HCT116 (cell line): ENCODE measurements around the gene TAF8. TPM values are rescaled to one million over a fixed set of nuclear protein-coding genes. Genes with fewer than 3 reads are reported as not detected.

Experiments used
- ATAC-seq: fragments of 200-7000 bp; cut with Tn5 transposase; 2 replicates; pipeline ENCODE4 v1.9.1; 2020; ENCODE audit warnings: mild to moderate bottlenecking, moderate library complexity
- BruUV-seq: library from RNA; stranded (reverse); fragments of 400-500 nt; replicated peaks from 2 replicates; lab custom pipeline; 2021; lab: Mats Ljungman, UMichigan
- CTCF ChIA-PET: fragments of 300-600 bp; sonication (Branson Sonifier 250); formaldehyde crosslinking; loops from one replicate; lab custom pipeline; 2021; ENCODE audit warnings: antibody characterized with exemption; lab: Charles Lee
- POLR2A ChIA-PET: fragments of 300-600, 350-600 bp; sonication (Branson Sonifier 250); formaldehyde crosslinking; loops from one replicate; lab custom pipeline; 2021; ENCODE audit warnings: antibody characterized with exemption; lab: Charles Lee
- RAD21 ChIA-PET, 2 experiments: fragments of 300-600 bp; sonication (Branson Sonifier 250); formaldehyde crosslinking; loops; one replicate each; lab custom pipeline; 2023; ENCODE audit warnings: low total read pairs in 2 of 2; ENCODE audit not compliant: uncharacterized antibody in 2 of 2, unreplicated experiment in 2 of 2, low non-redundant PET in 1 of 2; lab: Charles Lee
- DNase-seq: peaks from one replicate; pipeline ENCODE4 v3.0.0-alpha.2; 2010; ENCODE audit warnings: low read depth, low spot score
- H2AFZ ChIP-seq: fragments of 200-600 bp; shearing (Covaris generic), sonication (generic); 2 replicates; pipeline ENCODE4 v1.6.1; 2017; ENCODE audit warnings: low read depth, mixed run types, mixed read lengths, antibody characterized with exemption, low read length; ENCODE audit not compliant: poor library complexity, severe bottlenecking
- H3K27ac ChIP-seq: 2 replicates; pipeline ENCODE4 v1.5.1; 2012; ENCODE audit warnings: low read depth, low read length
- H3K27me3 ChIP-seq: fragments of 200-600 bp; sonication (generic); 2 replicates; pipeline ENCODE4 v1.6.1; 2016; ENCODE audit warnings: mixed run types, low read length, mixed read lengths; ENCODE audit not compliant: insufficient read depth
- H3K36me3 ChIP-seq, 2 experiments: fragments of 200-500 bp in 1 of 2; fragments of 200-600 bp in 1 of 2; sonication (Bioruptor generic) in 1 of 2; sonication (generic) in 1 of 2; 2 replicates each; pipeline versions ENCODE4 v1.5.1 to v1.6.1; 2014 to 2016; ENCODE audit warnings: low read length in 2 of 2, inconsistent platforms in 1 of 2, mixed read lengths in 1 of 2, mixed run types in 1 of 2; ENCODE audit not compliant: insufficient read depth in 2 of 2, control insufficient read depth in 1 of 2
- H3K4me1 ChIP-seq, 2 experiments: fragments of 200-600 bp in 1 of 2; sonication (generic) in 1 of 2; 2 replicates each; pipeline versions ENCODE4 v1.5.1 to v1.6.1; 2012 to 2017; ENCODE audit warnings: low read length in 2 of 2, inconsistent platforms in 1 of 2, mild to moderate bottlenecking in 1 of 2, mixed read lengths in 1 of 2, mixed run types in 1 of 2, moderate library complexity in 1 of 2; ENCODE audit not compliant: insufficient read depth in 2 of 2, control insufficient read depth in 1 of 2
- H3K4me2 ChIP-seq: fragments of 200-600 bp; sonication (generic); 2 replicates; pipeline ENCODE4 v1.6.1; 2017; ENCODE audit warnings: mixed run types, low read length, mixed read lengths
- H3K4me3 ChIP-seq, 2 experiments: fragments of 200-600 bp in 1 of 2; sonication (generic) in 1 of 2; replicated peaks in 1 of 2; 2 replicates each; pipeline ENCODE4 v1.5.1; 2011 to 2016; ENCODE audit warnings: low read length in 2 of 2, control low read depth in 1 of 2, low read depth in 1 of 2, mild to moderate bottlenecking in 1 of 2, mixed read lengths in 1 of 2, mixed run types in 1 of 2
- H3K79me2 ChIP-seq: fragments of 200-600 bp; sonication (generic); 2 replicates; pipeline ENCODE4 v1.6.1; 2017; ENCODE audit warnings: mild to moderate bottlenecking, mixed run types, low read length, moderate library complexity, mixed read lengths; ENCODE audit not compliant: insufficient read depth
- H3K9ac ChIP-seq: fragments of 200-600 bp; sonication (generic); 2 replicates; pipeline ENCODE4 v1.6.1; 2016; ENCODE audit warnings: low read length, mixed read lengths
- H3K9me2 ChIP-seq: fragments of 200-600 bp; sonication (generic), shearing (Covaris generic); 2 replicates; pipeline ENCODE4 v1.6.1; 2017; ENCODE audit warnings: mixed run types, mild to moderate bottlenecking, moderate library complexity; ENCODE audit not compliant: insufficient read depth
- H3K9me3 ChIP-seq, 2 experiments: fragments of 200-500 bp in 1 of 2; fragments of 200-600 bp in 1 of 2; sonication (Bioruptor generic) in 1 of 2; sonication (generic) in 1 of 2; 2 replicates each; pipeline ENCODE4 v1.6.1; 2014 to 2017; ENCODE audit warnings: low read length in 2 of 2, mixed read lengths in 2 of 2, inconsistent platforms in 1 of 2, low read depth in 1 of 2, mild to moderate bottlenecking in 1 of 2, mixed run types in 1 of 2, moderate library complexity in 1 of 2; ENCODE audit not compliant: control insufficient read depth in 1 of 2, insufficient read depth in 1 of 2
- H4K20me1 ChIP-seq: fragments of 200-600 bp; sonication (generic), shearing (Covaris generic); 2 replicates; pipeline ENCODE4 v1.6.1; 2017; ENCODE audit warnings: mixed run types, mild to moderate bottlenecking, moderate library complexity; ENCODE audit not compliant: insufficient read depth
- POLR2AphosphoS5 ChIP-seq: IDR thresholded peaks from 2 replicates; pipeline ENCODE4 v1.6.1; 2011; ENCODE audit warnings: mild to moderate bottlenecking, low read depth, low read length, moderate library complexity
- RAD21 ChIP-seq: IDR thresholded peaks from 2 replicates; pipeline ENCODE4 v1.6.1; 2012; ENCODE audit warnings: low read depth, mild to moderate bottlenecking
- SIN3A ChIP-seq: IDR thresholded peaks from 2 replicates; pipeline ENCODE4 v1.6.1; 2012; ENCODE audit warnings: low read depth
- intact Hi-C: fragments of 100-400 bp; cut with micrococcal nuclease; formaldehyde crosslinking; loops from 2 replicates; pipeline ENCODE4 v1.10.0; 2022
- total RNA-seq: library from RNA; stranded (reverse); gene quantifications from one replicate; pipeline ENCODE4 v1.2.1, GENCODE V29; 2021; ENCODE audit not compliant: unreplicated experiment
- TF ChIP-seq, protein P1 (sequence below), 3 experiments: fragments of 200-600 bp in 1 of 3; sonication (generic) in 1 of 3; IDR thresholded peaks in 2 of 3; conservative IDR thresholded peaks in 1 of 3; 2 replicates each; pipeline ENCODE4 v1.5.1; 2012 to 2017; ENCODE audit warnings: low read depth in 2 of 3, low read length in 2 of 3, antibody characterized with exemption in 1 of 3, borderline replicate concordance in 1 of 3, control low read depth in 1 of 3, mild to moderate bottlenecking in 1 of 3, mixed read lengths in 1 of 3, mixed run types in 1 of 3, moderate library complexity in 1 of 3; ENCODE audit not compliant: insufficient read depth in 1 of 3

TAF8 gene
- total RNA-seq, 1 experiment from 2014 or later: 29.5 TPM

DNA sequence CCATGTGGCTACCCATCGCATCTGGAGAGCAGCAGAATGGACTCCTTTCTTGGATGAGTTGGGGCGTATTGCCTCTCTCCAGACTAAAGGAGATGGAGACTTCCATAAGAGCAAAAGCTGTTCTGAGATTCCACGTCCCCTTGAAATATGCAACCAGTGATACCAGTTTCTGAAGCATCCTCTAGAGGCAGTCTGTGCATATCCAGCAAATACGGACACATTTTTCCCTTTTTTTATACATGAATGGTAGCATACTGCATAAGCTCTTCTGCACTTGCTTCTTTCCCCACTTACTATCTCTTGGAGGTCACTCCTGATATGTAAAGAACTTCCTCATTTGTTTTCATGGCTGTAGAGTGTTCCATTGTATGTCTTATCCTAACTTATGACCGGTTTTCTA is 34.6 kb downstream of the TAF8 start:
- no peaks in the 10 kb centered on the region for H3K9me3 ChIP-seq
- TF ChIP-seq RAD21: peak; percentile 58
- TF ChIP-seq, protein P1, sequence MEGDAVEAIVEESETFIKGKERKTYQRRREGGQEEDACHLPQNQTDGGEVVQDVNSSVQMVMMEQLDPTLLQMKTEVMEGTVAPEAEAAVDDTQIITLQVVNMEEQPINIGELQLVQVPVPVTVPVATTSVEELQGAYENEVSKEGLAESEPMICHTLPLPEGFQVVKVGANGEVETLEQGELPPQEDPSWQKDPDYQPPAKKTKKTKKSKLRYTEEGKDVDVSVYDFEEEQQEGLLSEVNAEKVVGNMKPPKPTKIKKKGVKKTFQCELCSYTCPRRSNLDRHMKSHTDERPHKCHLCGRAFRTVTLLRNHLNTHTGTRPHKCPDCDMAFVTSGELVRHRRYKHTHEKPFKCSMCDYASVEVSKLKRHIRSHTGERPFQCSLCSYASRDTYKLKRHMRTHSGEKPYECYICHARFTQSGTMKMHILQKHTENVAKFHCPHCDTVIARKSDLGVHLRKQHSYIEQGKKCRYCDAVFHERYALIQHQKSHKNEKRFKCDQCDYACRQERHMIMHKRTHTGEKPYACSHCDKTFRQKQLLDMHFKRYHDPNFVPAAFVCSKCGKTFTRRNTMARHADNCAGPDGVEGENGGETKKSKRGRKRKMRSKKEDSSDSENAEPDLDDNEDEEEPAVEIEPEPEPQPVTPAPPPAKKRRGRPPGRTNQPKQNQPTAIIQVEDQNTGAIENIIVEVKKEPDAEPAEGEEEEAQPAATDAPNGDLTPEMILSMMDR (IDR thresholded peaks at IDR 0.05 in 2 of 3, conservative IDR thresholded peaks at IDR 0.05 in 1 of 3; ENCODE audit: borderline replicate concordance in 1 of 3, insufficient read depth in 1 of 3, low read depth in 2 of 3, low read length in 2 of 3): peak; percentile 21 to 45 (median 35); a peak in 4 of 6 replicates
- TF ChIP-seq POLR2AphosphoS5: no peak
- TF ChIP-seq SIN3A: no peak
- TF ChIP-seq, all 23 proteins: peak for 2
- Histone ChIP-seq H3K27me3 (no peaks in the 10 kb centered on the region), H2AFZ (no peak overlapping the region), H3K27ac (no peak overlapping the region), H3K36me3 (no peaks in the 10 kb centered on the region), H4K20me1 (no peaks in the 10 kb centered on the region), H3K4me3 (no peak overlapping the region), H3K79me2 (no peaks in the 10 kb centered on the region), H3K4me2 (no peak overlapping the region), H3K9ac (no peak overlapping the region), H3K4me1 (peaks cover 18 to 38% of the 10 kb centered on the region in 2 experiments), H3K9me2 (no peaks in the 10 kb centered on the region)
- no TSS peak for BruUV-seq
- ChIA-PET RAD21 (interaction anchor here in 1 of 2 experiments (0.6 kb wide), 1 partner anchor 130 kb away, joined by 3 read pairs; no protein-coding TSS in a partner anchor), CTCF (interaction anchor here (0.8 kb wide), 1 partner anchor 34 kb away, joined by 3 read pairs; the partner anchor contains the start of gene TAF8), POLR2A (no interaction called here)
- intact Hi-C loops: loop anchor here (2.0 kb wide), 1 partner anchor 82 kb away; no protein-coding TSS in a partner anchor
- ATAC-seq: no peak
- DNase-seq: no peak
